Panc1 (cell line): ENCODE data around the gene ARHGAP6. TPM values are rescaled to one million over a fixed set of nuclear protein-coding genes. Genes with fewer than 3 reads are reported as not detected.

Source experiments
- ATAC-seq: fragments of 200-7000 bp; cut with Tn5 transposase; 2 replicates; pipeline ENCODE4 v1.9.1; 2020; ENCODE audit warnings: mild to moderate bottlenecking, moderate library complexity
- BruUV-seq: library from RNA; stranded (reverse); fragments of 400-500 nt; replicated peaks from 2 replicates; lab custom pipeline; 2021; lab: Mats Ljungman, UMichigan
- CTCF ChIA-PET: fragments of 300-600 bp; sonication (Branson Sonifier 250); formaldehyde crosslinking; loops from one replicate; lab custom pipeline; 2022; ENCODE audit warnings: antibody characterized with exemption; lab: Charles Lee
- POLR2A ChIA-PET: fragments of 300-600 bp; sonication (Branson Sonifier 250); formaldehyde crosslinking; loops from one replicate; lab custom pipeline; 2022; ENCODE audit warnings: antibody characterized with exemption; lab: Charles Lee
- DNase-seq: peaks from one replicate; pipeline ENCODE4 v3.0.0-alpha.2; 2010; ENCODE audit warnings: low read depth, low spot score
- H3K27ac ChIP-seq: 2 replicates; pipeline ENCODE4 v1.5.1; 2011; ENCODE audit warnings: mild to moderate bottlenecking, low read length, inconsistent platforms
- H3K27me3 ChIP-seq: fragments of 200-500 bp; sonication (Bioruptor generic); 2 replicates; pipeline ENCODE4 v1.6.0; 2014; ENCODE audit warnings: low read length, inconsistent platforms; ENCODE audit not compliant: control insufficient read depth, insufficient read depth
- H3K36me3 ChIP-seq: fragments of 200-500 bp; sonication (Bioruptor generic); 2 replicates; pipeline ENCODE4 v1.5.1; 2014; ENCODE audit warnings: inconsistent platforms, mild to moderate bottlenecking, low read length, moderate library complexity; ENCODE audit not compliant: control insufficient read depth, insufficient read depth
- H3K4me1 ChIP-seq: 2 replicates; pipeline ENCODE4 v1.5.1; 2011; ENCODE audit warnings: inconsistent platforms, mild to moderate bottlenecking, low read length, moderate library complexity; ENCODE audit not compliant: control insufficient read depth, insufficient read depth
- H3K4me3 ChIP-seq, 2 experiments: 2 replicates each; pipeline ENCODE4 v1.5.1; 2011 to 2012; ENCODE audit warnings: low read depth in 2 of 2, low read length in 2 of 2, mild to moderate bottlenecking in 2 of 2, inconsistent platforms in 1 of 2, moderate library complexity in 1 of 2
- H3K9me3 ChIP-seq: fragments of 200-500 bp; sonication (Bioruptor generic); 2 replicates; pipeline ENCODE4 v1.5.1; 2014; ENCODE audit warnings: low read depth, mild to moderate bottlenecking, inconsistent platforms, low read length, moderate library complexity; ENCODE audit not compliant: control insufficient read depth, insufficient read depth
- POLR2AphosphoS5 ChIP-seq: IDR thresholded peaks from 2 replicates; pipeline ENCODE4 v1.6.1; 2012; ENCODE audit warnings: mild to moderate bottlenecking, low read depth, low read length, moderate library complexity
- SIN3A ChIP-seq: IDR thresholded peaks from 2 replicates; pipeline ENCODE4 v1.6.1; 2012; ENCODE audit warnings: low read depth, mild to moderate bottlenecking, low read length, moderate library complexity, borderline replicate concordance; ENCODE audit not compliant: insufficient read depth
- TCF7L2 ChIP-seq: IDR thresholded peaks from 2 replicates; pipeline ENCODE4 v1.6.1; 2011; ENCODE audit warnings: mild to moderate bottlenecking, low read depth, low read length, inconsistent platforms
- in situ Hi-C: cut with HindIII; loops from 2 replicates; pipeline ENCODE4 v1.10.0; 2016; ENCODE audit warnings: low sequenced_read_pairs, low pct_unique_long_range_greater_than_20kb
- intact Hi-C: fragments of 100-400 bp; cut with micrococcal nuclease; formaldehyde crosslinking; loops from one replicate; pipeline ENCODE4 v1.10.0; 2022; ENCODE audit not compliant: unreplicated experiment
- total RNA-seq: library from RNA; stranded (reverse); gene quantifications from one replicate; pipeline ENCODE4 v1.2.1, GENCODE V29; 2021; ENCODE audit not compliant: unreplicated experiment
- TF ChIP-seq, protein P1 (sequence below), 2 experiments: IDR thresholded peaks; 2 replicates each; pipeline ENCODE4 v1.6.1; 2011 to 2012; ENCODE audit warnings: low read depth in 2 of 2, control low read depth in 1 of 2, low read length in 1 of 2, mild to moderate bottlenecking in 1 of 2, moderate library complexity in 1 of 2; ENCODE audit not compliant: insufficient read depth in 1 of 2
- TF ChIP-seq, protein P2 (sequence below): fragments of 450-650 bp; IDR thresholded peaks from 2 replicates; pipeline ENCODE4 v1.5.1; 2017; ENCODE audit warnings: mild to moderate bottlenecking

The ARHGAP6 gene
- total RNA-seq, 1 experiment from 2014 or later, result 0.13 TPM

DNA sequence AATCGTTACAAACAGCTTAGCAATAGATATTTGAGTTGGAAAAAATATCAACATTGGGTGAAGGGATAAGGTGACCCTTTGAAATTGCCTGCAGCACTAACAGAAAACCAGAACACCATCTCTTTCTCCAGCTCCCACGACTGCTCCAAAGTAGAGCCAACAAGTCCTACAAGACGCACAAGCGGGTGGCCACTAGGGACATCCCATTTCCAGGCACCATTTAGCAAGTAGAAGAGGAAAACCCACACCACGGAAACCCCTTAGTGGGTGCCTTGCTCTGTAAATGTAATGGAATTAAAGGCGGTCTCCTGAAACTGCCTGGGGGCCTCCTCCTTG lies 1.9 kb downstream of the ARHGAP6 start:
- TF ChIP-seq POLR2AphosphoS5 (no peak), TCF7L2 (no peak), SIN3A (no peak)
- TF ChIP-seq, protein P1, sequence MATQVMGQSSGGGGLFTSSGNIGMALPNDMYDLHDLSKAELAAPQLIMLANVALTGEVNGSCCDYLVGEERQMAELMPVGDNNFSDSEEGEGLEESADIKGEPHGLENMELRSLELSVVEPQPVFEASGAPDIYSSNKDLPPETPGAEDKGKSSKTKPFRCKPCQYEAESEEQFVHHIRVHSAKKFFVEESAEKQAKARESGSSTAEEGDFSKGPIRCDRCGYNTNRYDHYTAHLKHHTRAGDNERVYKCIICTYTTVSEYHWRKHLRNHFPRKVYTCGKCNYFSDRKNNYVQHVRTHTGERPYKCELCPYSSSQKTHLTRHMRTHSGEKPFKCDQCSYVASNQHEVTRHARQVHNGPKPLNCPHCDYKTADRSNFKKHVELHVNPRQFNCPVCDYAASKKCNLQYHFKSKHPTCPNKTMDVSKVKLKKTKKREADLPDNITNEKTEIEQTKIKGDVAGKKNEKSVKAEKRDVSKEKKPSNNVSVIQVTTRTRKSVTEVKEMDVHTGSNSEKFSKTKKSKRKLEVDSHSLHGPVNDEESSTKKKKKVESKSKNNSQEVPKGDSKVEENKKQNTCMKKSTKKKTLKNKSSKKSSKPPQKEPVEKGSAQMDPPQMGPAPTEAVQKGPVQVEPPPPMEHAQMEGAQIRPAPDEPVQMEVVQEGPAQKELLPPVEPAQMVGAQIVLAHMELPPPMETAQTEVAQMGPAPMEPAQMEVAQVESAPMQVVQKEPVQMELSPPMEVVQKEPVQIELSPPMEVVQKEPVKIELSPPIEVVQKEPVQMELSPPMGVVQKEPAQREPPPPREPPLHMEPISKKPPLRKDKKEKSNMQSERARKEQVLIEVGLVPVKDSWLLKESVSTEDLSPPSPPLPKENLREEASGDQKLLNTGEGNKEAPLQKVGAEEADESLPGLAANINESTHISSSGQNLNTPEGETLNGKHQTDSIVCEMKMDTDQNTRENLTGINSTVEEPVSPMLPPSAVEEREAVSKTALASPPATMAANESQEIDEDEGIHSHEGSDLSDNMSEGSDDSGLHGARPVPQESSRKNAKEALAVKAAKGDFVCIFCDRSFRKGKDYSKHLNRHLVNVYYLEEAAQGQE (IDR thresholded peaks at IDR 0.05; ENCODE audit: insufficient read depth in 1 of 2, low read depth in 2 of 2, low read length in 1 of 2), result no peak
- TF ChIP-seq, protein P2, sequence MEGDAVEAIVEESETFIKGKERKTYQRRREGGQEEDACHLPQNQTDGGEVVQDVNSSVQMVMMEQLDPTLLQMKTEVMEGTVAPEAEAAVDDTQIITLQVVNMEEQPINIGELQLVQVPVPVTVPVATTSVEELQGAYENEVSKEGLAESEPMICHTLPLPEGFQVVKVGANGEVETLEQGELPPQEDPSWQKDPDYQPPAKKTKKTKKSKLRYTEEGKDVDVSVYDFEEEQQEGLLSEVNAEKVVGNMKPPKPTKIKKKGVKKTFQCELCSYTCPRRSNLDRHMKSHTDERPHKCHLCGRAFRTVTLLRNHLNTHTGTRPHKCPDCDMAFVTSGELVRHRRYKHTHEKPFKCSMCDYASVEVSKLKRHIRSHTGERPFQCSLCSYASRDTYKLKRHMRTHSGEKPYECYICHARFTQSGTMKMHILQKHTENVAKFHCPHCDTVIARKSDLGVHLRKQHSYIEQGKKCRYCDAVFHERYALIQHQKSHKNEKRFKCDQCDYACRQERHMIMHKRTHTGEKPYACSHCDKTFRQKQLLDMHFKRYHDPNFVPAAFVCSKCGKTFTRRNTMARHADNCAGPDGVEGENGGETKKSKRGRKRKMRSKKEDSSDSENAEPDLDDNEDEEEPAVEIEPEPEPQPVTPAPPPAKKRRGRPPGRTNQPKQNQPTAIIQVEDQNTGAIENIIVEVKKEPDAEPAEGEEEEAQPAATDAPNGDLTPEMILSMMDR, result no peak
- BruUV-seq, result no TSS peak
- no peaks in the 10 kb centered on the region for H3K36me3 ChIP-seq
- no peaks in the 10 kb centered on the region for H3K4me1 ChIP-seq
- H3K27ac ChIP-seq, result no peak overlapping the region
- H3K9me3 ChIP-seq, result no peaks in the 10 kb centered on the region
- ChIA-PET CTCF (no interaction called here), POLR2A (no interaction called here)
- DNase-seq, result no peak
- in situ Hi-C loops, result no loop called here
- no peak for ATAC-seq
- H3K27me3 ChIP-seq, result no peaks in the 10 kb centered on the region
- intact Hi-C loops, result no loop called here
- H3K4me3 ChIP-seq, result no peak overlapping the region

DNA sequence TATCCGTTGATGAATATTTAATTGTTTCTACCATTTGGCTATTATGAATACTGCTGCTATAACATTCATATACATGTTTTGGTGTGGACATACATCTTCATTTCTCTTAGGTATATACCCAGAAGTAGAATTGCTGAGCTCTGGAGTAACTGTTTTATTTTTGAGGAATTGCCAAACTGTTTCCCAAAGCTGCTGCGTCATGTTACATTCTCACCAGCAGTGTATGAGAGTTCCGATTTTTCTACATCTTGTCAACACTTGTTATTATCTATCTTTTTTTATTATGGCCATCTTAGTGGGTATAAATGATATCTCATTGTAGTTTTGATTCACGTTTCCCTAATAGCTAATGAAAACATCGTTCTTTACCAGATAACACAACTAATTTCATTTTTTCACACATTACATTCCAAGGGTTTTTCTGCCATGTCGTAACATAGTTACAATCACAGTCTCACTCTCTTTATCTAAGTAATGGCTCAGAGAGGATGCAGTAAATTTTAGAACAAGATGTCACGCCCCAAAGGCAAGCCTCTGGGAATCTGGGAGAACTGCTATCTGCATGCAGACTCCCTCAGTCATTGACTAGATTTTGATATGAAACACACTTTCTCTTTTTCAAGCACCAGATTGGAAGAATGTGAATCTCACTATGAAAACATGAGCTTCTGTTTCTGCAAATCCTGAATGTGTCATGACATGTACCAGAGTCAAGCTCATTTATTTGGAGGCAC lies 10.3 kb downstream of the ARHGAP6 start:
- ATAC-seq, result no peak
- Histone ChIP-seq H3K4me1 (no peaks in the 10 kb centered on the region), H3K36me3 (no peaks in the 10 kb centered on the region), H3K4me3 (no peak overlapping the region), H3K27ac (no peak overlapping the region), H3K27me3 (no peaks in the 10 kb centered on the region), H3K9me3 (no peaks in the 10 kb centered on the region)
- ChIA-PET CTCF (no interaction called here), POLR2A (no interaction called here)
- BruUV-seq, result no TSS peak
- intact Hi-C loops, result no loop called here
- in situ Hi-C loops, result no loop called here
- DNase-seq, result no peak
- TF ChIP-seq, protein P2, result no peak
- no peak for TF ChIP-seq POLR2AphosphoS5
- TF ChIP-seq TCF7L2, result no peak
- TF ChIP-seq, protein P1 (IDR thresholded peaks at IDR 0.05; ENCODE audit: insufficient read depth in 1 of 2, low read depth in 2 of 2, low read length in 1 of 2), result no peak
- no peak for TF ChIP-seq SIN3A
